GM18870 (cell line): ENCODE measurements around the gene MYL7.
"Not testable (repeated sequence)": the region's sequence is repeated elsewhere in the genome, so short reads cannot be mapped to it uniquely, and the experiment has no call there.

ENCODE experiments used
- ATAC-seq: cut with Tn5 transposase; IDR thresholded peaks from one replicate; pipeline ENCODE4 v1.9.1; 2021; ENCODE audit warnings: moderate library complexity; ENCODE audit not compliant: unreplicated experiment

MYL7 gene

DNA sequence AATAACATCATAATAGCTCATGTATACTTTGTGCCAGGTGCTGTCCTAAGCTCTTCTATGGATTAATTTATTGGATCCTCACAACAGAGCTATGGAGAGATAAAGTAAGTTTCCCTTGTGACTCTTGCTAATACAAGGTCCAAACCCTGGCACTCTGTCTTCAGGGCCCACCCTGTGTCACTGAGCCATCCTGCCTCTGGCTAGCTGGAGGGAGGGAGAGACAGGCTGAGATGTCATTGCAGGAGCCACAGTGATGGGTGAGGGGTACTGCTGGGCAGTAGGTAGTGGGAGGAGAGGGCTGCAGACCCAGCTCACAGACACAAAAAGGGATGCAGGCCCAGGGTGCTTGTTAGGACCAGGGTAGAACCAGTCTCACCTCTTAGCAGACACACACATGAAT, 31.2 kb upstream of the MYL7 start:
- no peak for ATAC-seq

DNA sequence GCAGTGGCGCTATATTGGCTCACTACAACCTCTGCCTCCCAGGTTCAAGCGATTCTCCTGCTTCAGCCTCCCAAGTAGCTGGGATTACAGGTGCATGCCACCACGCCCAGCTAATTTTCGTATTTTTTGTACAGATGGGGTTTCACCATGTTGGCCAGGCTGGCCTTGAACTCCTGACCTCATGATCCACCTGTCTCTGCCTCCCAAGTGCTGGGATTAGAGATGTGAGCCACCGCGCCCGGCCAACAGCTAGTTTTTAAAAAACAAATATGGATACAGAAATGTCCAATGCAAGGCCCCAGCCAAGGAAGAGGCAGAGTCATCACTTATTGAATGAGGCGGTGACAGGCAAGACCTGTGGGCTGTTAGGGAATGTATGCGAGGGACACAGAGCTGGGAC, 30.8 kb upstream of the MYL7 start:
- ATAC-seq = not testable (repeated sequence)

DNA sequence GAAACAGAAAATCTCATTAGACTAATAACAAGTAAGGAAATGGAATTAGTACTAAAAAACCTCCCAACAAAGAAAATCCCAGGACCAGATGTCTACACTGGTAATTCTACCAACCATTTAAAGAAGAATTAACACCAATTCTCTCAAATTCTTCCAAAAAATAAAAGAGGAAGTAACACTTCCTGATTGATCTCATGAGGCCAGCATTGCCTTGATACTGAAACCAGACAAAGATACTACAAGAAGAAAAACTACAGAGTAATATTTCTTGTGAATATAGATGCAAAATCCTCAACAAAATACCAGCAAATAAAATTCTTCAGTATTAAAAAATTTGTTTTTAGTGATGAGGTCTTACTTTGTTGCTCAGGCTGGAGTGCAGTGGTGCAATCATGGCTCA, 26.8 kb upstream of the MYL7 start:
- ATAC-seq = no peak

DNA sequence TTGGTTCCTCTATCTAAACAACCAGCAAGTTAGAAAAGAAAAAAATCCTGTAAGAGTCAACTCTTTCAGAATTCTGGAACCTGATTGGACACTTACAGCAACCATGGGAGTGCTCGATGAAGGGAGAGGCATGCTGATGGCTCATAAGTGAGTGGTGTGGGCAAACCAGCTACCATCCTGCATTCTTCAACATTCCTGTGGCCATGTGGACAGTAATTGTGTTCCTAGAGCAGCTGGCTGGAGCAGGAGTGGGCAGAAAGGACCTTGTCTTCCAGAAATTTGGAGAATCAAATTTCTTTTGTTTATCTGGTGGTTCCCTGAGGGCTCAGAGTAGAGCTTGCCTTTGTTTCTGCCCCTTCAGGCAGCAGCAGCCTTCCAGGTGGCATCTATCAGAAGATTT, 22.5 kb upstream of the MYL7 start:
- no peak for ATAC-seq

DNA sequence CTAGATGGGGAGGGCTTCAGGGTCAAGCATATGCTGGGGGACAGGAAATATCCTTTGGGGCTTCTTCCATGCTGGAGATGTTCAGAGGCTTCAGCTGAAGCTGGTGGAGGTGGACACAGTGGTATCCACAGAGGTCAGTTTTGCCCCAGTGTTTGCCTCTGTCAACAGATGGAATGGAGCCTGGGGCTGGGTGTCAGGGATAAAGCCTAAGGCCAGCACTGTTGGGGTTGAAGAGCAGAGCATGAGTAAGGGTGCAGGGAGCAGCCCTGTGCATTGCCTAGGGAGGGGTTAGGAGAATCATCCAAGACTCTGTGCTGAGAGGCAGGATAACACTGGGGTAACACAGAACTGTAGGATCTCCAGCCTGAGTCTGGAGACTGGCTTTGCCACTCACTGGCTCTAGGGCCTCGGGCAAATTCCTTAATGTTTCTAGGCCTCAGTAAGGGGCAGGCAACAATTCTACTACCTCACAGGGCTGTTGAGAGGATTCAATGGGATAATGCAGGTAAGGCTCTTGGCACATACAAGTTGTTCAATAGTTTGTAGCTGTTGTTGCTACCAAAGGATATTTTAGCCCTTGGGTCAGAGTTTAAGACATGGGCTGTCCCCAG, 21.8 kb upstream of the MYL7 start:
- ATAC-seq = no peak

DNA sequence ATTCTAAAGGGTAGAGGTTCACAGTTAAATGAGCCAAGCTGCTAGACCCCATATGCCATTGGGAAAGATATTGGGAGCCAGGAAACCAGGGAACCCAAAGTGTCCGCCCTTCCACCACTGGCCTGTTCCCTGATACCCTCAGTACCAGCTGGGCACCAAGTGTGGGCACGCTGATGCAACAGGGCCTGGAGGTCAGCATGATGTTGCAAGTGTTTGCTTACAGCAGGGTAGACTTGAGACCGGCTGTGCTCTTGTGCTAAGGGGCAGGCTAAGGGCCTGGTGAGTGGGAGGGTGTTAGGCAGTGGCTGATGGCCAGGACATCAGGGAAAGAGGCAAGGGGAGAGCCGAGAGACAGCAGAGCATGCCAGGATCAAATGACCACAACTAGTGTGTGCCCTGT, 21.0 kb upstream of the MYL7 start:
- ATAC-seq = no peak

DNA sequence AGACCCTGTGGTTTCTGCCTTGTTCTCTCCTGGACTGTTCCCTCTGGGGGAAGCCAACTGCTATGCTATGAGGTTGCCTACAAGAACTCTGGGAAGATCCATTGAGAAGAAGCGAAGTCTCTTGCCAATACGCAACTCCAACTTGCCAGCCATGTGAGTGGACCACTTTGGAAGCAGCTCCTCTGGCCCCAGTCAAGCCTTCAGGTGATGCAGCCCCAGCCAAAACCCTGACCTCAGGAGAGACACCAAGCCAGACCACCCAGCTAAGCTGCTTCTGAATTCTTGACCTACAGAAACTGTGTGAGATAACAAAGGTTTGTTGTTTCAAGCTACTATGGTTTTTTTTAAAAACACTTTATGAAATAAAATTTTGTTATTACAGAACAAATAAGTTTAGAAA, 20.2 kb upstream of the MYL7 start:
- ATAC-seq = no peak

DNA sequence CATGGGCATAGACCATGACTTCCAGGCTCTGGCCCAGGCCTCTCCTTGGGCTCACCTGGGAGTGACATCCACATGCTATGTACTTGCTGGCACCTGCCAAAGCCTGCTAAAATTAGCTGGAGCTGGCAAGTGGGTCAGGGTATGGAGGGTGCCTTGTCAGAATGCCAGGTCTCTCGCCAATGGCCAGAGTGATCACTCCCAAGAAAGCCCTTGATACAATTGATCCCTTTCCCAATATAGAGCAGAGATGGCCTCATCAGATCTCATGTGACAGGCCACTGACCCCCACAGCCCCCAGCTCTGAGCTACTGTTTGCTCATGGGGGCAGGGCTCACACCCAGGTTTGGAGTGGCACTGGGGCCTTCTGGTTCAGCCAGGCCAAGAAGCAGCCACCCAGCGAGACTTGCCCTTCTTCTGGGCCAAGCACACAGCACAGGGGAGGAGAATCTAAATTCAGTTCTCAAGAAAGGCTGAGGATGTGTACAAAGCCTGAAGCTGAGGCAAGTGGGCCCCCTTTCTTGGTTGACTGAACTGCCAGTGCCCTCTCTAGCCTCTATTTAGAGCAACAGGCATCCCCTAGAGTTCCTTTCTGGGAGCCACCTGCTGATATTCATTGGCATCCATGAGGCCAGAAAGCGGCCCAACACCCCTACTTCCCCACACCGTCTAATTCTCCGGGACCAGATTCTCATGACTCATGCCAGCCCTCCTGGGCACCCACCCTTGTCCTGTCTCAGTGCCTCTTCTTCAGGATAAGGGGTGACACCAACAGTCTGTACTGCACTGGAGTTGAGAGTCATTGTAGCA, 18.9 kb upstream of the MYL7 start:
- ATAC-seq = no peak

DNA sequence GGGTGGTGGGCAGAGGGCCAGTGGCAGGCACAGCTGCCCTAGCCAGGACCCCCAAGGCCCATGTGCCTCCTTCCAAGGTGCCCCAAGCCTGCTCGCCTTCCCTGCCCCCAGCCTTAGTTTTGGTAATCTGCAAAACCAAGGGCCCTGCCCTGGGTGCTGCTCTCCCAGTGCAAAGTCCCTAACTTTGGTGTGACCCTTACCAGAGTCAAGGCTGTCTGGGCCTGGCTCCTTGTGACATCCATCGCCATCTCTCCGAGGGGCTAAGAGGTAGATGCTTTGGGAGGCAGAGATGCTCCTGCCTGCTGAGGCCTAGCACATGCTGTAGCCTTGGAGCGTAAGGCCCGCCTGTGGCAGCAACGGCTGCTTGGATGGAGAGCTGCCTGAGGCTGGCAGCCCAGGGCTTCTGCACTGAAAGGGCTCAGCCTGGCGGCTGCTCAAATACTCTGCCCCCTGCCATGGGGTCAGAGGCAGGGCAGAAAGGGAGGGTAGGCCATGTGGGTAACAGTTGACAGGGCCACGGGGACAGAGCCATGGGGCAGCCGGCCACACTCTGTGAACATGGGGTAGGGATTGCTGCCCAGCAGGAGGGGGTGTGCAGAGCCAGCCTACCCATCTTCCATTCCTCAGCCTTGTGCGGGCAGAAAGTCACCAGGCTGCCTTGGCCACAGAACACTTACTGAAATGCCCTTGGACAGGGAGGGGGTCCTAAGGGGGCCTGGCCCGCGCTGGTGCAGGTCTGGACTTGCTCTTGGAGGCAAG, 17.9 kb upstream of the MYL7 start:
- ATAC-seq = no peak

DNA sequence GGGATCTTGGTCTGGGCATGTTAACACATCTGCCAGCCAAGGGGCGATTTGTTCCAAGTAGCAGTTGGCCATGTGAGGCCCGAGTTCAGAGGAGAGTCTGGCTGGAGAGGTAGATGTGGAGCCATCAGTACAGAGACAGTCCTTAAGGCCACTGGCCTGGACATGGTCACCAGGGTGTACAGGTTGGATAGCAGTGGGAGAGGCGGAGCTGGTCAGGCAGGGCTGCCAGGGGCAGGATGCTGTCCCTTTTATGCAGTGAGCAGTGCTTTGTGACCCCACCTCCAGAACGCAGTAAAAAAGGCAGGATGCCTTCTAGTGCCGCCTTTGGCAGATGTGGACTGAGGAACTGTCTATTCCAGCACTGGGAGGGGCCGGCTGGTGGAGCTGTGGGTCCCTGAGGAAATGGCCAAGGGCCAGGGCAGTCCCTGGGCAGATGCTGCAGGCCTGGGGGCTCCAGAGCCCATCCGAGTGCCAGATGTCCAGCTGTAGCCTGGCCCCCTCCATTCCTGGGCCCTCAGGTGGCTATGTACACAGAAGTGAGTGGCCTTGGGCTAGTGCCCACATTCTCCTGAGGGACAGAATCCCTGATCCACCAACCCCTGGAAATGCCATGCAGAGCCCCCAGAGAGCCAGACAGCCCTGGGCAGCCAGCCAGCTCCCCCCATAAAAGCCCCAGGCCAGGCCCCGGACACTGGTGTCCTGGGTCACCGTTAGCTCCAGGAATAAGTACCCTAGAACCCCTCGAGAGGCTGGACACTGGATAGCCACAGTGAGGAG, 17.2 kb upstream of the MYL7 start:
- ATAC-seq = no peak

DNA sequence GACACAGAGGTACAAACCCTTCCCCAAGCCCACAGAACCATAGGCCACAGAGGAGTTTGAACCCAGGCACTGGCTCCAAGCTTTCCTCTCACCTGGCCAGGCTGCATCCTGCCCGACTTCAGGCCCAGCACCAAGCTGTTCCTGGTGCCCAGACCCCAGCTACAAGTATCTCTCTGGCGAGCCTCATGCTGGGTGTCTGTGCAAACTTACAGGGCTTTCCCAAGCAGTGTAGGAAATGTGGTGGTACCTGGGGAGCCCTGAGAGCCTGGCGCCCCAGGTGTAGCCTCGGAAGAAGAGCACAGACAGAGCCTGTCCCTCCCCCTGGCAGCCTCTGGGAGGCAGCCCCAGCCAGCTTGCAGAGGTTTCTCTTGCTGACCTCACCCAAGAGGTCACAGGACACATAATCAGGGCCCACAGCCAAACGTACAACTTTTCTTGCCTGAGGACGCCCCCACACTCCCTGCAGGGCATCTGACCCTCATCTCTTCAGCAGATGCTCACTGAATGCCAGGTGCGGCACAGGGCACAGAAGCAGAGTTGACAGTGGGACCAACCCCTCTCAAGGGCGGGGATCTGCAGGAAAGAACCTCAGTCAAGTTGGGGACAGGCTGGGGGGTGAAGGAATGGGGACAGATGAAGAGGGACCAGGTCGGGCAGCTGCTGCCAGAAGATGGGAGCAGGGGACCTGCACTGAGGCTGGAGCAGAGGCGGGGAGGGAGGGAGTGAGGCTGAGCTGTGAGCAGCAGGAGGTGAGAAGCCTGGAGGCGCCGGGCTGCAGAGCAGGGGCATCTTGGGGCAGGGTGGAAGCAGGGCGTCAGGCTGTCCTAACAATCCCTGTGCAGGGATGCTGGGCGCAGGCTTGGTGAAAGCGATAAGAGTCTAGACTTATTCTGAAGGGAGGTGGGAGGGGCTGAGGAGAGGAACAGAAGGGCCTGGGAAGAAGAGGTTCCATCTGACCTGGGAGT, 16.3 kb upstream of the MYL7 start:
- no peak for ATAC-seq

DNA sequence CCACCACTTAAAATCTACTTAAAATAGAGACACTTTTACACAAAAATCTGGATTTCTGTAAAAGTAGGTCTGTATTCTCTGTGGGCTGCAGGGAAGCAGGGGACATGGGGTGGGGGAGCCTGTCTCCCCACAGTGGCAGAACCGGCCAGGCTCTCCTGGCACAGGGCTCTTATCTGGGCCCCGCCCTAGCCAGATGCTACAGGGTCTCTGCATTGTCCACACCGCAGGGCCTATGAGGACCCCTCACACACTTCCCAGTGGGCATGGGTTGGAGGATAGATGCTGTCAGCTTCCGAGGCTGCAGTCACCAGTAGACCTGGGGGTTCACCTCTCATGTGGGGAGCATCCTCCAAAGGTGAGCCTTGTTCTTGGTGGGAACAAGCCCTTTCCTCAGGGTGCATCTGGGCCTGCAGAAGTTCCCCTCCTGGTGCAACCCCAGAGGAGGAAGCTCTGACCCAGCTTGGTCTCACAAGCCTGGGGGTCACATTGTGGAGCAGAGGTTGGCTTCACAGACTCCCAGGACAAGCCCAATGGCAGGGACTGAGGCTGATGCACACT, 15.4 kb upstream of the MYL7 start:
- no peak for ATAC-seq

DNA sequence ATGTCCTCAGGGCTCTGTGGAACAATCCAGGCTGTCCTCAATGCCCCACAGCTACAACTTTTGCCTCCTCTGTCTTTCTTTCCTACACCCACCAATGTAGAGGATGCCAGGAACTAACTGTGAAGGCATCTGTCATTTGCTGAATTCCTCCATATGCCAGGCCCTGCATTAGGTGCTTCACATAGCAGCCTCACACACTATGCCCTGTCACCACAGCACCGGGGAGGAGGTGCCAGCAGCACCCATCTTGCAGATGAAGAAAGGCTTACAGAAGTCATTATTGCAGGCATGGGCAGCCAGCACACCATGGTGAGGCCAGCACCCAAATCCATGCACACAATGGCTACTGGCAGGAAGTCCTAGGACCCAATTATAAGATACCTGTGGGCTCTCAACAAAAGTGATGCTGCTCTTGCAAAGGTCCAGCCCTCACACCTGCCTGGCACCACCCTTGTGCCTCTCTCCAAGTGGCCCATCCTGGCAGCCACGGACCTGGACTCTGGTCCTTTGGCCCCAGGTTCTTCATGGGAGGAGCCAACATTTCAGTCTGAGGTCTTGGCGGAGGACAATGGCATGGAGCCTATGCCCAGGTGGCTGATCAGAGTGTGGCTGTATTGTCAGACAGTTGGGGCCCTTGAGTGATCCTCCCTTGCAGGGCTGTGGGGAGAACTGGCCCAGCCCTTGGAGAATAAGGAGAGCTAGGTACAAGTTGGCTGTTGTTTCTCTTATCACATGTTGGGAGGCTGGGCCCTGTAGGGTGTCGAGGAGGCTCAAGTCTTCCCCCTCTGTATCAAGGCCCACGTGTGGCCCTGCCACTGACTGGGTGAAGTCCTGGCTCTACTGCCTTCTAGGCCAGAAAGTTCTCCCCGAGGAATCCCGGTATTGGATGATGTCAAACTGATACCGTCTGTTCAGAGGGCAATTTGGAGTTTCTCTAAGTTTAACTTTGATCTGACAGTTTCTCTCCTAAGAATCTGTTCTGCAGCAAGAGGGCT, 14.4 kb upstream of the MYL7 start:
- no peak for ATAC-seq

DNA sequence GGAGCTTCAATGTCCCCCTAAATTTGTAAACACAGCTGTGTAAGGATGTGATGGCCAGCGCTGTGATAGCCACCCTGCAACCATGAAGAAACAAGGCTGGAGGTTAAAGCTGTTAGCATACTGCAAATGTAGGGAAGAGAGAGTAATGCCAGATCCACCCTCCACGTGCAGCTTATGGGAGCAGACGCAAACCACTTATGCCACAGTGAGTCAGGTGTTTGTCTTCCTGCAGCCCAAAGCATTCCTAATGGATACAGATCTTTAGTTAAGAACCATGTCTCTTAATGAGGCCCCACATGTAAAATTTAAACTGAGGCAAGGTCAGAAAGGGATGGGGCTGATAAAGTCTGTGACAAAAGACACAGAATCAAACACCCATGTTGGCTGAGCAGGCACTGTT, 13.6 kb upstream of the MYL7 start:
- ATAC-seq = no peak

DNA sequence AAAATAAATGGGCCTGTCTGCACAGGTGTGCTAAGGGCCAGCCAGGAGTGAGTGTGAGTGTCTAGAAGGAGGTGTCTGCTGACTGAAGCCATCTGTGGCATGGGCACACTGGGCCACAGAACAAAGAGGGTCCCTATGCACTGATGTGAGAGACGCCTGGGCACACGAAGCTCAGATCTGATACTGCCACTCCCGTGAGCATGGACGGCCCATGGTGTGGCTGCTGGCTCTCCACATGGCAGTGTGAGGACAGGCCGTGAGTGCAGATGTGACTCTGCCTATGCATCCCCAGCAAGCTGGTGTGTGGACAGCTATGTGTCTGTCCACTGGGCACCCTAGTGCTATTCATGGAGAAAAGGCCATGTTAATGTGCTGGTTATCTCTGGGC, 12.8 kb upstream of the MYL7 start:
- no peak for ATAC-seq

DNA sequence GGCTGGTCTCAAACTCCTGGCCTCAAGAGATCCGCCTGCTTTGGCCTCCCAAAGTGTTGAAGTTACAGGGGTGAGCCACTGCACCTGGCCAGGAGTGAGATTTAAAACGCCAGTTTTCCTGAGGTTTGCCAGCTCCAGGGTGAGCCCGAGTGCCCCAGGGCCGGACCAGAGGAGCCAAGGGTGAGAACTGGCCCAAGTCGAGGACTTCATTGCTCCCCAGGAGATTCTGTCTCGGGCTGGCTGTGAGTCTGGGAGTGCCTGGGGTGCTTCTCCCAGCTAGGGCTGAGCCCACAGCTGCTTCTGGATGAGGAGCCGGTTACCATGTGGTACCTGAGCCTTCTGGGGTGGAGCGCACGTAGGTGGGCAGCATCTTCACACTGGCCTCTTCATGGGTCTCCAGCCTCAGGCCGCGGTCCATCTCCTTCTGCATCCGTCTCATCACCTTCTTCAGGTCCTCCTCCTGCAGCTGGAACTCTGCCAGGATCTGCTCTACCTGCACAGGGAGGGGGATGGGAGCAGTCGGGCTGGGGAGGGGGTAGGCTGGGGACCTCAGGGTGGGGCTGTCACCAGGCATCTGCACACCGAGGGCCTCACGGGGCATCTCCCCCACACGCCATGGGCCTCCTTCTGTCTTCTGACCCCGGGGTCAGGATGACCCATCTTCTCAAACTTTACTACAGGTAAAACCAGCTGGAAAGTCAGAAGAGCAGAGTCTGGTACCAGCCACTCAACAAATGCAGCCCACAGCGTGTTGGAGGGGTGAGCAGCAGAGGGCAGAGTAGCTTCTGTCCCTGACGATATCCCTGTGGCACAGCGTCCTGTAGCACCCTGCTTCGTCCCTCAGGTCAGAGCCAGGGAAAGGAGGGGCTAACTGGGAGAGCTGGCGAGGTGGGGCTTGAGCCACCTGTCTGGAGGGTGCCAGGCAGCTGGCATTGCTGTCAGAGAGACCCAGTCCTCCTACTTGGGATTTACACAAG, 12.1 kb upstream of the MYL7 start:
- no peak for ATAC-seq

DNA sequence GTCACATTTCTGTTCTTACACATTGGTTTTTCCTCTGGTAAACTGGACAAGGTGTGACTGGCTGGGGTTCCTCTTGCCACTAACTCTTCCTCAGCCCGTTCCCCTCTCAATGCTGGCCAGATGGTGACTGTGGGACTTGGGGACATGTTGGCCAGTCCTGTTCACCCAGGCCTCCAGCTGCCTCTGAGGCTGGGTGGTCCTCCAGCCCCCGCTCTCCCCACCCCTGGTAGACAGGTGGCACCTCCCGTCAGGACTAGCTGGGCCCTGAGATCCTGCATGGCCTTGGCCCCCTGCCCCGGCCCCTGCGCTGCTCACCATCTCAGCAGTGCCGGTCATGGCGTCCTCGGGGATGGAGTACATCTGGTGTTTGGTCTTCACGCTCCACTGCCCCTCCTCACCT, 10.8 kb upstream of the MYL7 start:
- ATAC-seq = no peak
